SJSA1 (cell line): Measurements from ENCODE around the gene GPN1. TPM values are rescaled to one million over a fixed set of nuclear protein-coding genes. Genes with fewer than 3 reads are reported as not detected.
"Not testable (repeated sequence)": the region's sequence is repeated elsewhere in the genome, so short reads cannot be mapped to it uniquely, and the experiment has no call there.

Experiments used
- DNase-seq, 2 experiments: peaks; one replicate each; pipeline ENCODE4 v3.0.0-alpha.2; 2015 to 2020; ENCODE audit warnings: low spot score in 2 of 2, low read depth in 1 of 2
- H3K27ac ChIP-seq: fragments of 250-450 bp; sonication (Bioruptor Pico); 2 replicates; pipeline ENCODE4 v1.5.1; 2020; ENCODE audit warnings: mild to moderate bottlenecking, moderate library complexity
- H3K27me3 ChIP-seq: fragments of 250-450 bp; sonication (Bioruptor Pico); replicated peaks from 2 replicates; pipeline ENCODE4 v1.5.1; 2020; ENCODE audit warnings: mild to moderate bottlenecking, moderate library complexity
- H3K36me3 ChIP-seq: fragments of 250-450 bp; sonication (Bioruptor Pico); 2 replicates; pipeline ENCODE4 v1.5.1; 2020; ENCODE audit warnings: mild to moderate bottlenecking
- H3K4me1 ChIP-seq: fragments of 250-450 bp; sonication (Bioruptor Pico); replicated peaks from 2 replicates; pipeline ENCODE4 v1.6.1; 2021; ENCODE audit warnings: mild to moderate bottlenecking
- H3K4me3 ChIP-seq: fragments of 250-450 bp; sonication (Bioruptor Pico); 2 replicates; pipeline ENCODE4 v1.5.1; 2020; ENCODE audit warnings: mild to moderate bottlenecking
- H3K9me3 ChIP-seq: fragments of 250-450 bp; sonication (Bioruptor Pico); replicated peaks from 2 replicates; pipeline ENCODE4 v1.5.1; 2020; ENCODE audit warnings: mild to moderate bottlenecking
- total RNA-seq: library from RNA; depleted of rRNA; stranded (reverse); fragments of >200 nt; shearing (Covaris generic); gene quantifications from 2 replicates; pipeline ENCODE4 v1.2.3, GENCODE V29; 2014

Gene GPN1
- total RNA-seq, 1 experiment from 2014 or later, result 68.8 TPM

GRCh38 chr2:27596627-27597026 lies 32.2 kb upstream of the GPN1 start:
- DNase-seq, result no peak
- Histone ChIP-seq H3K9me3 (peaks cover 5% of the 10 kb centered on the region; the same call in 1 of the 2 replicates), H3K4me1 (peaks cover 16% of the 10 kb centered on the region)

GRCh38 chr2:27606611-27607010 lies 22.2 kb upstream of the GPN1 start:
- no peak for DNase-seq
- no peak overlapping the region for H3K27ac ChIP-seq
- peaks cover 78% of the 10 kb centered on the region for H3K36me3 ChIP-seq
- H3K9me3 ChIP-seq, result no peaks in the 10 kb centered on the region
- H3K27me3 ChIP-seq, result no peaks in the 10 kb centered on the region
- H3K4me3 ChIP-seq, result no peak overlapping the region
- no peaks in the 10 kb centered on the region for H3K4me1 ChIP-seq

More at GRCh38 chr2:27596627-27597026, 32.2 kb upstream of the GPN1 start:
- H3K27me3 ChIP-seq, result no peaks in the 10 kb centered on the region
- peaks cover 43% of the 10 kb centered on the region for H3K36me3 ChIP-seq
- no peak overlapping the region for H3K4me3 ChIP-seq
- no peak overlapping the region for H3K27ac ChIP-seq

GRCh38 chr2:27613985-27614384 lies 14.9 kb upstream of the GPN1 start:
- Histone ChIP-seq H3K4me3 (no peak overlapping the region), H3K4me1 (no peaks in the 10 kb centered on the region), H3K27me3 (no peaks in the 10 kb centered on the region), H3K27ac (no peak overlapping the region), H3K9me3 (no peaks in the 10 kb centered on the region), H3K36me3 (peaks cover 78% of the 10 kb centered on the region)
- DNase-seq, result no peak

- H3K36me3 ChIP-seq, result peaks cover 80% of the 10 kb centered on the region
- no peak for DNase-seq
These were observed 13.5 kb upstream of the GPN1 start for GRCh38 chr2:27615316-27615715.

GRCh38 chr2:27621524-27621923 lies 7.3 kb upstream of the GPN1 start:
- Histone ChIP-seq H3K9me3 (no peaks in the 10 kb centered on the region), H3K36me3 (peaks cover 73% of the 10 kb centered on the region), H3K4me3 (no peak overlapping the region), H3K4me1 (peaks cover 29% of the 10 kb centered on the region), H3K27me3 (no peaks in the 10 kb centered on the region), H3K27ac (peak overlapping the region; percentile 47; the same call in 1 of the 2 replicates)
- DNase-seq, result no peak

More at GRCh38 chr2:27615316-27615715, 13.5 kb upstream of the GPN1 start:
- Histone ChIP-seq H3K27ac (no peak overlapping the region), H3K9me3 (no peaks in the 10 kb centered on the region), H3K4me3 (no peak overlapping the region), H3K27me3 (no peaks in the 10 kb centered on the region), H3K4me1 (no peaks in the 10 kb centered on the region)

GRCh38 chr2:27622921-27623384 lies 5.9 kb upstream of the GPN1 start:
- peaks cover 43% of the 10 kb centered on the region for H3K4me1 ChIP-seq
- peak overlapping the region; percentile 47 for H3K27ac ChIP-seq
- no peaks in the 10 kb centered on the region for H3K9me3 ChIP-seq
- DNase-seq, result peak; percentile 76 to 88
- no peak overlapping the region for H3K4me3 ChIP-seq
- no peaks in the 10 kb centered on the region for H3K27me3 ChIP-seq
- peaks cover 59% of the 10 kb centered on the region for H3K36me3 ChIP-seq

GRCh38 chr2:27624943-27625342 lies 3.9 kb upstream of the GPN1 start:
- Histone ChIP-seq H3K27me3 (no peaks in the 10 kb centered on the region), H3K4me3 (no peak overlapping the region), H3K9me3 (no peaks in the 10 kb centered on the region), H3K27ac (no peak overlapping the region), H3K36me3 (peaks cover 50% of the 10 kb centered on the region), H3K4me1 (peaks cover 53% of the 10 kb centered on the region)
- DNase-seq, result no peak

GRCh38 chr2:27626323-27626722 lies 2.5 kb upstream of the GPN1 start:
- H3K4me3 ChIP-seq, H3K9me3 ChIP-seq, H3K27me3 ChIP-seq, DNase-seq: not testable (repeated sequence)
- H3K4me1 ChIP-seq, result peaks cover 53% of the 10 kb centered on the region
- peaks cover 51% of the 10 kb centered on the region for H3K36me3 ChIP-seq
- peak overlapping the region; percentile 97 for H3K27ac ChIP-seq

- not testable (repeated sequence) for H3K4me3 ChIP-seq, H3K27me3 ChIP-seq, H3K9me3 ChIP-seq
- peaks cover 51% of the 10 kb centered on the region for H3K36me3 ChIP-seq
- peaks cover 50% of the 10 kb centered on the region for H3K4me1 ChIP-seq
- peak in 1 of 2 experiments; percentile 44 for DNase-seq
- peak overlapping the region; percentile 97 for H3K27ac ChIP-seq
These were observed 1.9 kb upstream of the GPN1 start for GRCh38 chr2:27626921-27627320.

- peak; percentile 82 to 91 for DNase-seq
- peak overlapping the region; percentile 62 for H3K4me3 ChIP-seq
- H3K9me3 ChIP-seq, result no peaks in the 10 kb centered on the region
- no peaks in the 10 kb centered on the region for H3K27me3 ChIP-seq
- peak overlapping the region; percentile 97 for H3K27ac ChIP-seq
- peaks cover 57% of the 10 kb centered on the region for H3K36me3 ChIP-seq
- H3K4me1 ChIP-seq, result peaks cover 37% of the 10 kb centered on the region
These were observed 685 bp upstream of the GPN1 start for GRCh38 chr2:27627963-27628766.

- not testable (repeated sequence) for H3K27ac ChIP-seq
These were observed 1.4 kb downstream of the GPN1 start for GRCh38 chr2:27630257-27630656.

GRCh38 chr2:27634291-27634690 lies 5.4 kb downstream of the GPN1 start:
- H3K4me3 ChIP-seq, result no peak overlapping the region
- peaks cover 14% of the 10 kb centered on the region for H3K4me1 ChIP-seq
- H3K9me3 ChIP-seq, result no peaks in the 10 kb centered on the region
- no peaks in the 10 kb centered on the region for H3K27me3 ChIP-seq
- DNase-seq, result no peak
- peaks cover 90% of the 10 kb centered on the region for H3K36me3 ChIP-seq
- no peak overlapping the region for H3K27ac ChIP-seq

More at GRCh38 chr2:27630257-27630656, 1.4 kb downstream of the GPN1 start:
- H3K27me3 ChIP-seq, H3K9me3 ChIP-seq, H3K4me3 ChIP-seq, DNase-seq: not testable (repeated sequence)
- peaks cover 59% of the 10 kb centered on the region for H3K36me3 ChIP-seq
- H3K4me1 ChIP-seq, result peaks cover 28% of the 10 kb centered on the region

GRCh38 chr2:27636766-27637165 lies 7.9 kb downstream of the GPN1 start:
- no peak for DNase-seq
- H3K27ac ChIP-seq, result no peak overlapping the region
- H3K36me3 ChIP-seq, result peaks cover 95% of the 10 kb centered on the region
- peaks cover 8% of the 10 kb centered on the region for H3K4me1 ChIP-seq
- H3K27me3 ChIP-seq, result no peaks in the 10 kb centered on the region
- no peaks in the 10 kb centered on the region for H3K9me3 ChIP-seq
- no peak overlapping the region for H3K4me3 ChIP-seq

GRCh38 chr2:27638037-27638637 lies 9.3 kb downstream of the GPN1 start:
- no peaks in the 10 kb centered on the region for H3K9me3 ChIP-seq
- no peaks in the 10 kb centered on the region for H3K27me3 ChIP-seq
- no peak for DNase-seq
- no peak overlapping the region for H3K4me3 ChIP-seq
- H3K4me1 ChIP-seq, result peaks cover 8% of the 10 kb centered on the region
- no peak overlapping the region for H3K27ac ChIP-seq
- peaks cover 94% of the 10 kb centered on the region for H3K36me3 ChIP-seq
